DOHH2 (cell line): ENCODE data around the gene BLM.

Source experiments
- H3F3A ChIP-seq: fragments of 200-600 bp; sonication (generic), shearing (Covaris generic); 2 replicates; pipeline ENCODE4 v1.6.0; 2016; ENCODE audit warnings: antibody characterized with exemption, mild to moderate bottlenecking; ENCODE audit not compliant: control insufficient read depth, insufficient read depth
- H3K27ac ChIP-seq: fragments of 200-600 bp; sonication (generic); 2 replicates; pipeline ENCODE4 v1.5.1; 2014; ENCODE audit warnings: low read depth, mild to moderate bottlenecking, low read length, moderate library complexity
- H3K27me3 ChIP-seq: fragments of 200-600 bp; sonication (generic); 2 replicates; pipeline ENCODE4 v1.6.1; 2014; ENCODE audit warnings: mild to moderate bottlenecking, low read length, mixed read lengths; ENCODE audit not compliant: control insufficient read depth
- H3K36me3 ChIP-seq: fragments of 200-600 bp; sonication (generic); 2 replicates; pipeline ENCODE4 v1.6.1; 2014; ENCODE audit warnings: mild to moderate bottlenecking, low read length, moderate library complexity, mixed read lengths; ENCODE audit not compliant: control insufficient read depth
- H3K4me1 ChIP-seq: fragments of 200-600 bp; sonication (generic); 2 replicates; pipeline ENCODE4 v1.6.1; 2014; ENCODE audit warnings: mild to moderate bottlenecking, low read length, mixed read lengths; ENCODE audit not compliant: control insufficient read depth
- H3K4me2 ChIP-seq: fragments of 200-600 bp; sonication (generic); 2 replicates; pipeline ENCODE4 v1.6.0; 2014; ENCODE audit warnings: mild to moderate bottlenecking, low read length, moderate library complexity
- H3K4me3 ChIP-seq: fragments of 200-600 bp; sonication (generic); 2 replicates; pipeline ENCODE4 v1.5.1; 2014; ENCODE audit warnings: mild to moderate bottlenecking, low read length, mixed read lengths
- H3K79me2 ChIP-seq: fragments of 200-600 bp; sonication (generic); 2 replicates; pipeline ENCODE4 v1.6.1; 2014; ENCODE audit warnings: mild to moderate bottlenecking, low read length, mixed read lengths; ENCODE audit not compliant: control insufficient read depth
- H3K9me2 ChIP-seq: fragments of 200-600 bp; sonication (generic); replicated peaks from 2 replicates; pipeline ENCODE4 v1.6.1; 2014; ENCODE audit warnings: mild to moderate bottlenecking, low read length, mixed read lengths; ENCODE audit not compliant: control insufficient read depth
- H3K9me3 ChIP-seq: fragments of 200-600 bp; sonication (generic); 2 replicates; pipeline ENCODE4 v1.6.1; 2014; ENCODE audit warnings: antibody characterized with exemption, low read length, mixed read lengths; ENCODE audit not compliant: control insufficient read depth, insufficient read depth
- H4K20me1 ChIP-seq: fragments of 200-600 bp; sonication (generic); 2 replicates; pipeline ENCODE4 v1.6.0; 2014; ENCODE audit warnings: low read depth, mild to moderate bottlenecking, antibody characterized with exemption, low read length, moderate library complexity; ENCODE audit not compliant: control insufficient read depth, insufficient read depth
- CTCF ChIP-seq: fragments of 200-600 bp; sonication (generic); IDR thresholded peaks from one replicate; pipeline ENCODE4 v1.5.1; 2014; ENCODE audit warnings: antibody characterized with exemption, mild to moderate bottlenecking, low read depth, low read length; ENCODE audit not compliant: poor library complexity, severe bottlenecking
- EZH2phosphoT487 ChIP-seq: fragments of 200-600 bp; sonication (generic); IDR thresholded peaks from 2 replicates; pipeline ENCODE4 v1.6.1; 2017; ENCODE audit warnings: borderline replicate concordance, mild to moderate bottlenecking, antibody characterized with exemption, low read length, moderate library complexity, mixed read lengths

BLM gene

GRCh38 chr15:90774731-90775514, 57.8 kb downstream of the BLM start:
- Histone ChIP-seq H3K4me3 (no peak overlapping the region), H3K9me2 (no peaks in the 10 kb centered on the region), H4K20me1 (no peaks in the 10 kb centered on the region), H3F3A (peaks cover 14% of the 10 kb centered on the region; the same call in 1 of the 2 replicates), H3K27ac (no peak overlapping the region), H3K36me3 (peaks cover 50% of the 10 kb centered on the region), H3K79me2 (no peaks in the 10 kb centered on the region), H3K9me3 (no peaks in the 10 kb centered on the region), H3K4me1 (peaks cover 15% of the 10 kb centered on the region), H3K27me3 (no peaks in the 10 kb centered on the region), H3K4me2 (no peak overlapping the region)
- TF ChIP-seq CTCF (no peak), EZH2phosphoT487 (no peak)

- TF ChIP-seq CTCF (no peak), EZH2phosphoT487 (no peak)
- Histone ChIP-seq H3K36me3 (peaks cover 54% of the 10 kb centered on the region), H3K4me2 (peak overlapping the region; percentile 60)
These were observed 63.8 kb downstream of the BLM start for GRCh38 chr15:90780916-90781315.

GRCh38 chr15:90782442-90782841, 65.3 kb downstream of the BLM start:
- Histone ChIP-seq H3K4me2 (no peak overlapping the region), H3K4me1 (peaks cover 64% of the 10 kb centered on the region), H3K4me3 (no peak overlapping the region), H3K9me2 (no peaks in the 10 kb centered on the region), H4K20me1 (no peaks in the 10 kb centered on the region), H3K36me3 (peaks cover 58% of the 10 kb centered on the region), H3K27ac (no peak overlapping the region), H3F3A (peaks cover 31% of the 10 kb centered on the region), H3K9me3 (no peaks in the 10 kb centered on the region), H3K27me3 (no peaks in the 10 kb centered on the region), H3K79me2 (peaks cover 6% of the 10 kb centered on the region)
- TF ChIP-seq EZH2phosphoT487 (no peak), CTCF (no peak)

More at GRCh38 chr15:90780916-90781315, 63.8 kb downstream of the BLM start:
- H4K20me1 ChIP-seq = no peaks in the 10 kb centered on the region
- peaks cover 23% of the 10 kb centered on the region for H3F3A ChIP-seq
- peaks cover 6% of the 10 kb centered on the region for H3K79me2 ChIP-seq
- no peaks in the 10 kb centered on the region for H3K9me2 ChIP-seq
- H3K27ac ChIP-seq = peak overlapping the region; percentile 73
- peak overlapping the region; percentile 49 for H3K4me3 ChIP-seq
- H3K4me1 ChIP-seq = peaks cover 49% of the 10 kb centered on the region
- H3K27me3 ChIP-seq = no peaks in the 10 kb centered on the region
- H3K9me3 ChIP-seq = no peaks in the 10 kb centered on the region
